ENCODE data around the gene EEF1AKMT3. TPM values are rescaled to one million over a fixed set of nuclear protein-coding genes. Genes with fewer than 3 reads are reported as not detected.
A peak's percentile ranks its signal among the peaks of the same experiment; 100 is the strongest.

The EEF1AKMT3 gene
- total and polyA plus RNA-seq, 4 donors: 1.5 to 6.4 (median 2.1) TPM

GRCh38 chr12:57739914-57740538 lies 32.4 kb upstream of the EEF1AKMT3 start (continued):
- TF ChIP-seq REST (IDR thresholded peaks at IDR 0.05): no peak

DNA sequence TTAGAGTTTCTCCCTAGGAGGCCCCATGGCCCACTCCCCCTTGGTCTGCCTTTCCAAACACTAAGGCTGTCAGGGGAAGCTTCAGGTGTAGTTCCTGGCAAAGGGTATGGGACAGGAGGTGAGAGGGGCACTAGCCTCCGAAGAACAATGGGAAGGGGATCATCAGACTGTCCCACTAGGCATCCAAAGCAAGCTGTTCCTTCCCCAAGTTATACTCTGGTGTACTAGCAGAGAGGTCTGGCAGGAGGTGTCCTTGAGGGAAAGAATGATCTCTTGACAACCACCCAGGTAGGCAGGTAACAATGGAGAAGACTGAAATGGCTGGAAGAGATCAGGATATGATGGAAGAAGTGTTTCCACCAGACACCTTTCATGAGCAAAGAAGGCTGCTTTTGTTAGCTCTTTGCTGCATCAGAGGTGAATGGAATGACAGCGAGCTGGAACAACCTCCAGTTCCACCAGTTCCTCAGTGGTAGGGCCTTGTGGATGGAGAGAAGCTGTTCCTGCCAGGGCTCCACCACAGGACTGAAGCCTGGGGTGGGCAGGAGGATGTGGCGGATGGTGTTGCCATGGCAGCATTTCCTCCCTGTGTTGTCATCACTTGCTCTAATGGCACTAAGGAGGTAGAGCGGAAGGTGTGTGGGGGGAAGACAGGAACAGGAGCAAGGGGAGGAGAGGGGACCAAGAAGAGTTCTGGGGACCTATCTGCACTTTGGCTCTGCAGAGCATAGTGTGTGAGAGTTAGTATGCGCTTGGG lies 31.6 kb upstream of the EEF1AKMT3 start:
- TF ChIP-seq SP1 (IDR thresholded peaks at IDR 0.05) (no peak), ATF3 (IDR thresholded peaks at IDR 0.05) (no peak), RXRA (IDR thresholded peaks at IDR 0.05) (no peak)
- DNase-seq (ENCODE audit: low spot score): no peak
- Histone ChIP-seq H3K27ac (ENCODE audit: low read depth in 1 of 2, low read length in 2 of 2) (no peak overlapping the region), H3K9ac (ENCODE audit: low read depth in 1 of 2, low read length in 2 of 2) (no peak overlapping the region), H3K9me3 (ENCODE audit: control insufficient read depth in 4 of 4, low read length in 3 of 4) (no peaks in the 10 kb centered on the region), H3K4me1 (ENCODE audit: control insufficient read depth in 4 of 4, insufficient read depth in 4 of 4, low read length in 3 of 4) (peaks cover 3 to 32% (median 20%) of the 10 kb centered on the region in 4 donors), H3K36me3 (ENCODE audit: control insufficient read depth in 4 of 4, insufficient read depth in 3 of 4, low read depth in 1 of 4, low read length in 3 of 4) (no peaks in the 10 kb centered on the region), H3K27me3 (ENCODE audit: control insufficient read depth in 4 of 4, insufficient read depth in 4 of 4, low read length in 3 of 4) (peaks cover 0 to 10% (median 4%) of the 10 kb centered on the region in 4 donors), H3K4me3 (ENCODE audit: low read depth in 1 of 3, low read length in 3 of 3) (no peak overlapping the region)
- 72% methylated on average over 5 of the region's 5 CpGs for WGBS

GRCh38 chr12:57741413-57741789 lies 31.0 kb upstream of the EEF1AKMT3 start:
- Histone ChIP-seq H3K9ac (ENCODE audit: low read depth in 1 of 2, low read length in 2 of 2) (no peak overlapping the region), H3K27me3 (ENCODE audit: control insufficient read depth in 4 of 4, insufficient read depth in 4 of 4, low read length in 3 of 4) (peaks cover 0 to 9% (median 4%) of the 10 kb centered on the region in 4 donors), H3K9me3 (ENCODE audit: control insufficient read depth in 4 of 4, low read length in 3 of 4) (no peaks in the 10 kb centered on the region), H3K36me3 (ENCODE audit: control insufficient read depth in 4 of 4, insufficient read depth in 3 of 4, low read depth in 1 of 4, low read length in 3 of 4) (peaks cover 0 to under 1% (median 0%) of the 10 kb centered on the region in 4 donors), H3K4me3 (ENCODE audit: low read depth in 1 of 3, low read length in 3 of 3) (no peak overlapping the region), H3K27ac (ENCODE audit: low read depth in 1 of 2, low read length in 2 of 2) (peak overlapping the region in 1 of 2 donors; percentile 7), H3K4me1 (ENCODE audit: control insufficient read depth in 4 of 4, insufficient read depth in 4 of 4, low read length in 3 of 4) (peaks cover 3 to 30% (median 20%) of the 10 kb centered on the region in 4 donors)
- DNase-seq (ENCODE audit: low spot score): no peak
- 71% methylated on average over 1 of the region's 1 CpG for WGBS
- TF ChIP-seq HNF4A (conservative IDR thresholded peaks at IDR 0.05): no peak
- peak; percentile 54 for TF ChIP-seq NR2F2 (IDR thresholded peaks at IDR 0.05)
- peak; percentile 20 to 48 for TF ChIP-seq RXRA (IDR thresholded peaks at IDR 0.05)

- no peak for DNase-seq (ENCODE audit: low spot score)
- peaks cover 3 to 26% (median 16%) of the 10 kb centered on the region in 4 donors for H3K4me1 ChIP-seq (ENCODE audit: control insufficient read depth in 4 of 4, insufficient read depth in 4 of 4, low read length in 3 of 4)
- H3K36me3 ChIP-seq (ENCODE audit: control insufficient read depth in 4 of 4, insufficient read depth in 3 of 4, low read depth in 1 of 4, low read length in 3 of 4): peaks cover 0 to 6% (median 2%) of the 10 kb centered on the region in 4 donors
- no peak for TF ChIP-seq REST (IDR thresholded peaks at IDR 0.05)
- no peak for TF ChIP-seq HNF4A (conservative IDR thresholded peaks at IDR 0.05)
- TF ChIP-seq FOXA2 (IDR thresholded peaks at IDR 0.05): no peak
- no peak for TF ChIP-seq FOXA1 (IDR thresholded peaks at IDR 0.05)
- H3K9ac ChIP-seq (ENCODE audit: low read depth in 1 of 2, low read length in 2 of 2): no peak overlapping the region
- WGBS: 56% methylated on average over 14 of the region's 14 CpGs
- H3K9me3 ChIP-seq (ENCODE audit: control insufficient read depth in 4 of 4, low read length in 3 of 4): no peaks in the 10 kb centered on the region
- peak overlapping the region in 1 of 3 donors; percentile 39 for H3K4me3 ChIP-seq (ENCODE audit: low read depth in 1 of 3, low read length in 3 of 3)
- H3K27ac ChIP-seq (ENCODE audit: low read depth in 1 of 2, low read length in 2 of 2): peak overlapping the region; percentile 7 to 31
- peaks cover 0 to 6% (median under 1%) of the 10 kb centered on the region in 4 donors for H3K27me3 ChIP-seq (ENCODE audit: control insufficient read depth in 4 of 4, insufficient read depth in 4 of 4, low read length in 3 of 4)
These were observed 30.3 kb upstream of the EEF1AKMT3 start for GRCh38 chr12:57741844-57742738.

All from liver (tissue), 9 donors.